AG09309 (cell line): ENCODE measurements around the gene XPOT.

ENCODE experiments used
- DNase-seq: peaks from one replicate; pipeline ENCODE4 v3.0.0-alpha.2; 2010; ENCODE audit warnings: low read depth
- H3K4me3 ChIP-seq: 2 replicates; pipeline ENCODE4 v1.5.1; 2011; ENCODE audit warnings: mild to moderate bottlenecking, low read depth, low read length, moderate library complexity; ENCODE audit not compliant: control insufficient read depth
- TF ChIP-seq, protein P1 (sequence below): IDR thresholded peaks from 2 replicates; pipeline ENCODE4 v1.5.1; 2011; ENCODE audit warnings: mild to moderate bottlenecking, low read depth, low read length, inconsistent platforms; ENCODE audit not compliant: insufficient read depth, control insufficient read depth; ENCODE audit errors: missing control alignments

XPOT gene

DNA sequence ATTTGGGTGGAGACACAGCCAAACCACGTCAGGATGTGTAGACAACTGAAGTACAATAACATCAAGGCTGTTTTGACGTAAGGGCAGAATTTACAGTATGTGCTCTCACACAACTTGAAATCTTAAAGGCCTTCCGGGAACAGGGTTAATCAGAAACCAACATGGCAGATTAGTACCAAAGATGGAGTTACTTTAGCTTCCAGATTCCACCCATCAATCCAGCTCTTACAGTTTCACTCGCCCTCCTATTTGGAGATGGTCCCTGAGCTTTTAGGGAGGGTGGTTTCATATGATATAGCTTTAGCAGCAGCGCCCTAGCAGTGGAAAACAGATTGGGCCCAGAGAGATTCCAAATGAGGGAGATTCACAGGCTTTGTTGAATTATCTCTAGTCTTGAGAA lies 2.0 kb upstream of the XPOT start:
- H3K4me3 ChIP-seq = no peak overlapping the region
- TF ChIP-seq, protein P1, sequence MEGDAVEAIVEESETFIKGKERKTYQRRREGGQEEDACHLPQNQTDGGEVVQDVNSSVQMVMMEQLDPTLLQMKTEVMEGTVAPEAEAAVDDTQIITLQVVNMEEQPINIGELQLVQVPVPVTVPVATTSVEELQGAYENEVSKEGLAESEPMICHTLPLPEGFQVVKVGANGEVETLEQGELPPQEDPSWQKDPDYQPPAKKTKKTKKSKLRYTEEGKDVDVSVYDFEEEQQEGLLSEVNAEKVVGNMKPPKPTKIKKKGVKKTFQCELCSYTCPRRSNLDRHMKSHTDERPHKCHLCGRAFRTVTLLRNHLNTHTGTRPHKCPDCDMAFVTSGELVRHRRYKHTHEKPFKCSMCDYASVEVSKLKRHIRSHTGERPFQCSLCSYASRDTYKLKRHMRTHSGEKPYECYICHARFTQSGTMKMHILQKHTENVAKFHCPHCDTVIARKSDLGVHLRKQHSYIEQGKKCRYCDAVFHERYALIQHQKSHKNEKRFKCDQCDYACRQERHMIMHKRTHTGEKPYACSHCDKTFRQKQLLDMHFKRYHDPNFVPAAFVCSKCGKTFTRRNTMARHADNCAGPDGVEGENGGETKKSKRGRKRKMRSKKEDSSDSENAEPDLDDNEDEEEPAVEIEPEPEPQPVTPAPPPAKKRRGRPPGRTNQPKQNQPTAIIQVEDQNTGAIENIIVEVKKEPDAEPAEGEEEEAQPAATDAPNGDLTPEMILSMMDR = no peak
- DNase-seq = no peak

DNA sequence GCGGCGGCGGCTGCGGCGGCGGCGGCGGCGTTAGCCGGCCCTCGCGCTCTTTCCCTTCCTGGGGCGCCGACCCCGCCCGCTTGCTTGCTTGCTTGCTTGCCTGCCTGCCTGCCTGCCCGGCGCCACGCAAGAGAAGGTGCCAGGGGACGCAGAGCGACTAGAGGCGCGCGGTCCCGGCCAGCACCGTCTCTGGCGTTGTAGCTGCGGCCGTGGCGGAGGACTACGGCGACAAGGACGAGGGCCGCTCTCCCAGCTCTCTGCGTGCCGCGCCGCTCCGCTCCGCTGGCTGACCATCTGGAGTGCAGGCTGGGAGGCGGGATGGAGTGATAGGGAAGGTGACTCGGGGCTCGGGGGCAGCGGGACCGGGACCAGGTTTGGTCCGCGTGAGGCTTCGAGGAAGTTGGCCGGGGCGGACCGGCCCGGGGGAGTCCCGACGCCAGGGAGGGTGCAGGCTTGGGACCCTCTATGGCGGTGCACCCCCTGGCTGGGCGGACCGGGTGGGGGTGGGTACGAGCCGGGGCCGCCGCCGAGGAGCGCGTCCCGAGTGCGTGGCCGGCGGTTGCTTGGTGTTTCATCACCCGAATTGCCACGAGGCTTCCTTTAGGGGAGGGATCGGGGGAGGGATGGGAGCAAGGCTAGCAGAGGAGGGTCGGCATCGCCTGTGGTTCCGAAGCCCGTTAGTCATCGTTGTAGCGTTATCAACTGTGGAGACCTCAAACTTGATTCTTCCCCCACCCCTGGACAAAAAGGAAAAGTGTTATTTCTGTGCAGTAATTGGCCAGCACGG lies 471 bp downstream of the XPOT start:
- TF ChIP-seq, protein P1 = no peak
- H3K4me3 ChIP-seq = peak overlapping the region; percentile 99

DNA sequence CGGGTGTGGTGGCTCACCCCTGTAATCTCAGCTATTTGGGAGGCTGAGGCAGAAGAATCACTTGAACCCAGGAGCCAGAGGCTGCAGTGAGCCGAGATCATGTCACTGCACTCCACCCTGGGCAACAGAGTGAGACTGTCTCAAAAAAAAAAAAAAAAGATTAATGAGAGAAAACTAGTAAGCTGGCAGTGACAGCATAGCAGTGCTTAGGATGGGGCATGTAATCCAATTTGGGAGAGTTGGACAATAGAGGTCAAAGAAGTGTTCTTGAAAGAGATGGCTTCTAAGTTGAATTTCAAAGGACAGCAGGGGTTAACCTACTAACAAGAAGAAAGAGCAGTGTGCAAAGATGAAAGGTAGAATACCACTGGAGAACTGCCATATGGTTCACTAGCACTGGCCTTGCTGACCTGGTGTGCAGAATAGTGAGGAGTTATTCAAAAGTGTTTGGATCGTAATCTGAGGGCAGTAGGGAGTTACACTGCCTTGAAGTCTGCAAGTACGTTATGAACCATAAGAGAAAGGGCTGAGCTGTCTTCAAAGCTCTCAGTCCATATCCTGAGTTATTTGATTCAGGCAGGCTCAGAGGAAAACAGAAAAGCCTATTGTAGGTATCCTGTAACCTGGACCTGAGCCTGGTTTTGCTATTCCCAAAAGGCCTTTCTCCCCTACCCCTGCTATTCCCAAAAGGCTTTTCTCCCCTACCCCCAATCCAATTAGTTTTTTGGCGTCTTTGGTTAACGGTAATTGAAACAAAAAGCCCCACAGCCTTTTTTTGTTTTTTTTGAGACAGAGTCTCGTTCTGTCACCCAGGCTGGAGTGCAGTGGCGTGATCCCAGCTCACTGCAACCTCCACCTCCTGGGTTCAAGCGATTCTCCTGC lies 3.4 kb downstream of the XPOT start:
- TF ChIP-seq, protein P1 = no peak
- no peak overlapping the region for H3K4me3 ChIP-seq
- DNase-seq = no peak

More for the DNA sequence above, 471 bp downstream of the XPOT start:
- DNase-seq = peak; percentile 55

DNA sequence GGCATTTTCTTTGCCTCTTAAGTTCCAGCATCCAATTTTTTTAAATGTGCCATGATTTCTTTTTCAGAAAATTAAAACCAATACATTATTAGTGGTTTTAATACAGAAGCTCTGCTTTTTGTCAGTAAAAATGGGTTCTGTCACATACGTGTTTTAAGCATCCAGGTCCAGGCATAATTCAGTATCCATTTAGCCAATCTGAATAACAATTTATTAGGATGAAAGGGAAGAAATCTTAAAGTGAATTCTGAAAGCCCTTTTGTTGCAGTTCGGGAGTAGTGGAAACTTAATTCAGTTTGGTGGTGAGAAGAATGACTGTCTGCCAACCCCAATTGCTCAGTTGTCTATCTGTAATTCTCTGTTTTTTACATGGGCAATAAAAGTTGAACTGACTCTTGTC lies 7.2 kb downstream of the XPOT start:
- DNase-seq = no peak
- TF ChIP-seq, protein P1 = no peak
- H3K4me3 ChIP-seq = no peak overlapping the region

DNA sequence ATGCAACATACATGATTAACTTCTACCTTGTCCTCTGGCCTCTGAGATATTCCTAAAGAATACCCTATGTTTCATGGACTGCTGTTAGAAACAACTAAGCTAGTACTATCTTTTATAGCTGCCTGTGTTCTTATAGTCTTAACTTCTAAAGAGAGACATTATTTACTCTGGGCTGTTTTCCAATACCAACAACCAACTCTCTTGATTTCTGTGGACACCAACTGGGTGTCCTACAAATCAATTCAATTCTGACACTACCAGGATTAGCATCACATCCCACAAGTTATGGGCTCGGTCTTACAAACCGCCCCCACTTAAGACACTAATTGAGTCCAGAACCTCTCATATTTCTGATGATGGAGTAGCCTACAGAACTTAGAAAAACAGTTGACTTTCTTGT lies 8.3 kb downstream of the XPOT start:
- DNase-seq = peak; percentile 5
- no peak overlapping the region for H3K4me3 ChIP-seq
- TF ChIP-seq, protein P1 = no peak

DNA sequence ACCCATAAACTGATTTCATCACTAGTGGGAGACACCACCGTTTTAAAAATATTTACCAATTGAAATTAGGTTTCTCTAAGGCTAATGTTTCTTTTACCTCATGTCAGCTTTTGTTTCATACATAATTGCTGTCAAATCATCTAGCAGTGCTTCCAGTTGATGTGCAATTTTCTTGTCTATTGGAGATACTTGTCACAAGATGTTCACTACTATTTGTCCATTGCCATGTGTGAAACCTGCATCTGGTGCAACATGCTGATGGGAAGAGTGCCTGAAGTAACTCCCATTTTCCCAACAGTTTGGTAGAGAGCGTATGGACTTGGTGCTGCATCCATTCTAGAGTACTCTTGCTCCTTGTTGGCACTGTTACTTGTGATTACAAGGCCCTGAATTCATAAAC lies 9.7 kb downstream of the XPOT start:
- TF ChIP-seq, protein P1 = no peak

More for the DNA sequence above, 9.7 kb downstream of the XPOT start:
- no peak for DNase-seq
- H3K4me3 ChIP-seq = no peak overlapping the region
